DMS 273 treated with DMSO at 0.1 percent for 48 hours (cell line): ENCODE measurements around the gene TOMM40L.

Experiments used
- DNase-seq: peaks from one replicate; lab custom pipeline; 2025; lab: John Stamatoyannopoulos, UW

Gene TOMM40L

DNA sequence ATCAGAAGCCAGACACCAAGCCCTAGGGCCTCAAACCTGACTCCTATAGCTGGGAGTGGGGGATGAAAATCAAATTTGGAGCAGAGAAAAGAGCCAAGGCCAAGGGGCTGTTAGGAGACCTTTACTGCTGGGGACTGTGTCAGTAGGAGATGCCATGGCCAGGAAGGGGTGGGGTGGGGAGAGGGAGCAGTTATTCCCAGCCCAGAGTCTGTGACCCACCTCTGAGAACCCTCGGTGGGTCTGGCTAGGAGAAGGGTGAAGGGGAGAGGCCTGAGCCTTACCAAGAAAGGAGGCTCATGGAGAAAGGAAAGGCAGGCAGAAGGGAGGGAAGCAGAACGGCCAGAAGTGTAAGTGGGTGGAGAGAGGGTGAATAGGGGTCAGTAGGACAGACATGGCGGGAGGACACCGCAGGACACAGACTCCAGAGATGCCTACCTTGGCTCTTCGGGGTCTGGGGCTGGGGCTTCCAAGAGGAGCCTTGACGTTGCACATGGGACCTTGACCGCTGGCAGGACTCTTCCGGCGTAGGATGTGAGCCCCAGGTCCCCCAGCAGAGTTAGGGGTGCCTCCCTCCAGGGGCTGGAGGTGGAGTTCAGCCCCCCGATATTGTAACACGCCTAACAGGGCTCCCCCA is 28.2 kb upstream of the TOMM40L start:
- no peak for DNase-seq

DNA sequence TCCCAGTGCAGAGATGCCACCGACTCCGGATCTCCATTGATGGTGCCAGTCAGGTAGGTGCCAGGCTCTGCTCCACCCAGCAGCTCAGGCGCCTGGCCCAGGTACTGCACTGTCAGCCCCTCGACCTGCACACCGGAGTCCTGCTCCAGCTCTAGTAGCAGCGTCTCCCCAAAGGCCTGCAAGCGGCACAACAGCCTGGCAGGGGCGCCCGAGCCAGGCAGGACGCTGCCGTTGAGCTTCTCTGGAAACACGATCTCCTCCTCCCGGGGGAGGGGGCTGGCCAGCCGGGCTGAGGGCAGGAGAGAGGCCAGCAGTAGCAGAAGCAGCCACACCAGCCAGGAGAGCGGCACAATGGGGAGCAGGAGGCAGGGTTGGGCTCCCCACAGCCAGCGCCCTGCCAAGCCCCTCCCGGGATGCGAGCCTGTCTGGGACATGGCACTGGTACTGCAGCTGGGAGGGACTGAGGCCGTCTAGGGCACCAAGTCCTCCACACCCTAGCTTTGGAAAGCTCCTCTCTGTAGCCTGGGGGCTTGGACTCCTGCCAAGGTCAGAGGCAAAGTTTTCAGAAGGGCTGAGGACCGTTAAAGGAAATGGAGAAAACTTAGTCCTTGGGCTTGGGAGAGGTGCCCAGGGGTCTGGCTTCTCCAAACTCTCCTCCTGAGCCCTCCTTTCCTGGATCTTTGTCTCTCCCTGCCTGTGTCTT is 27.5 kb upstream of the TOMM40L start:
- peak; percentile 48 for DNase-seq

DNA sequence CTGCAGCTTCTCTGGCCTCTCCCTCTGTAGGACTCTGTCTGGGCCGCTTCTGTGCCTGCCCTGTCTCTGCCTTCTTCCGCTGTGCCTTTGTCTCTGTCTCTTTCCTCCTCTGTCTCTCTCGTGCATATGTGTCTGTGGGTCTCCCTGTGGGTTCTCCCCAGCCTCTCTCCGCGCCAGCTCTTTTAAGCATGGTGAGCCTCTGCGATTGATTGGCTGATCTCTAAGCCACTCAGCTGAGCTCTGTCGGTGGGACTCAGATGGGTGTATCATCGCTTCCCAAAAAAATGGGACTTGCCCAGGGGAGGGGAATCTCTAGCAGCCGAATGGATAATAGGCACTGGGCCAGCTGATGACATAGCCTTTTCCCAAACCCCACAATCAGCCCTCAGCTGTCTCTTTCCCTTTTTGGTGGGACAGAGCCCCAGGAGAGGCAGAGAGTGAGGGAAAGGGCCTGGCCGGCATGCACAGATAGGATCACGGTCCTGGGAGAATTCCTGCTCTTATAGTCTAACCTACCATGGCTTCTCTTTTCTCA is 26.9 kb upstream of the TOMM40L start, which contains the start of gene ADAMTS4:
TSS of gene ADAMTS4 (minus strand) at position 158 of the 535 bp plus-strand sequence. CDS start 427 bp downstream, outside the sequence.
- peak; percentile 19 for DNase-seq

DNA sequence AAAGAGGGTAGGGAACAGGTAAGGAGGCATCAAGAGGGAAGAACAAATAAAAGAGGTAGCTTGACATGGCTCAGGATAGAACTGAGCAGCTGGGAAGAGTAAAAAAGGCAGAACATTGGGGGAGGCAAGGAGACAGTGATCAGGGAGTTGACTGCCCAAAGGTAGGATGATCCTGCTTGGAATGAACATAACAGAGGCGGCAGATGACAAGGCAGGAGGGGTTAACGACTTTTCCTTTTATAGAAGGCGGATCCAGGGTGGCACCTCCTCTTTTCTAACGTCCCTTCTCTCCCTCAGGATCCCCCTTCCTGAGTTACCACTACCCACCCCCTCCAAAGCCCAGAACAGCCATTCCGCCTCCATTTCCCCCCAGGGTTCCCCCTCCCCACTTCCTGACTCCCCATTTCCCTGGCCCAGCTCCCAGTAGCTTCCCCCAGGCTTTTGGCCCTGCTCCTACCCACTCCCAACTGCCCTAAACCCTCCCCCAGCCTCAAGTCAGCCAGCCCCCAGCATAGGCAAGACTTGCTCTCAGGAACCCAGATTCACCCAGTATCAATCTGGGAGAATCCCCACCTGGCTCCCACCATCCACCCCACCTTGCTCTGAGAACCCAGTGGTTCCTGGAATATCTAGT is 26.2 kb upstream of the TOMM40L start:
- DNase-seq = no peak

DNA sequence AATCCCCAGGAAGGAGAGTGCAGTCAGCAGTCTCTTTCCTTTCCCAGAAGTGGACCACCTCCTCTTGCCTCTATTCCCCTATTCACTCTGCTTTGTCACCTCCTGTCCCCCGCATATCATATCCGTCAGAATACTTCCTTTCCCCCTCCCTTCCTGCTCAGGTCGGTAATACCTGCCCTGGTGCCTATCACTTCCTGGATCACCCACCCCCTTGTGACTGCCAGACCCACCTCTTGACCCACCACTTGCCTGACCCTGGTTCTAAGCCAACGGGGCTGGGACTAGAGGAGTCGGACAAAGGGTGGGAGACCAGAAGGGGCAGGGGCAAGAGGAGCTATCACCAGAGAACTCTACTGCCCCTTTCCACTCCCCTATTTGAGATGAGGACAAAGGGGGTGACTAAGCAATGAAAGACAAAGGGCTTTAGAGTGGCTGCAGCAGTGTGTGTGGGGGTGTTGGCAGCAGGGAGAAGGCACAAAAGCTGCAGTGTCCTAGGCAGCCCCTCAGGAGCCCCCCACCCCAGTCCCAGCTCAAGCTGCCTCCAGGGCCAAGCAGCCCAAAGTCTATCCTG is 25.4 kb upstream of the TOMM40L start:
- no peak for DNase-seq

DNA sequence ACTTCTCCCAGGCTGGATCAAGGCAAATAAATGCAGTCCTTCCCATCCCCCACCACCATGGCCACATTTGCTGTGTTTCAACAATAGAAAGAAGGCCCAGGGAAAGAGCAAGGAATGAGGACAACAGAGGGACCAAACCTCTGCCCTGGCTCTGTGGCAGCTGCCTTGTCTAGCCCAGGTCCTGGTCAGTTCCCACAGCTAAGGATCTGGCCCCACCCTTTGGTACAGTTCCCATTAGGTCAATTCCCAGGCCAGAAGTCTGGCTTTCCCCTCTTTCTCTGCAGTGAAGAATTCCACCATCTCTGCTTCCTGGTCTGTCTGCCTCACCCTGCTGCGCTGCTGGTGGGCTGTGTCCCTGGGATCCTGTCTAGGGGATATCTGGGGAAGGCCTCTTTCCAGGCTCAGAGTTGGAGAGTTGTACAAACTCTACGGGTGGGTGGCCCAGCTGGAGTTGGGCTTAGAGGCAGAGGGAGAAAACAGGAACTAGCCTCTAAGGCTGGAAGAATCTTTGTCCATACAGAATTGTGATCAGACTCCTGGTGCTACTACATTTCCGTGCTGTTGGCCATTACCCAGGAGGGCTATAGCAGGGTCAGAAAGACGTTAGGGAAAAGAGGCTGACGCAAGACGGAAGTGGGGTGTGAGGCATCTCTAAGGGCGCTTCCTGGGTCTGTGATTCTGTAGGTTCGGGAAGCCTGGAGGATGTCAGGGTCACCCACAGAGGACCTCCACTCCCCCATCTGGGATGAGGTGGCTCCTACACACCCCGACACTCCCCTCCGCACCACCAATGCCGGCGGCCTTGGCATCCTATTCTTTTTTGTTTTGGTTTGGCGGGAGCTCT is 24.6 kb upstream of the TOMM40L start:
- DNase-seq = no peak

DNA sequence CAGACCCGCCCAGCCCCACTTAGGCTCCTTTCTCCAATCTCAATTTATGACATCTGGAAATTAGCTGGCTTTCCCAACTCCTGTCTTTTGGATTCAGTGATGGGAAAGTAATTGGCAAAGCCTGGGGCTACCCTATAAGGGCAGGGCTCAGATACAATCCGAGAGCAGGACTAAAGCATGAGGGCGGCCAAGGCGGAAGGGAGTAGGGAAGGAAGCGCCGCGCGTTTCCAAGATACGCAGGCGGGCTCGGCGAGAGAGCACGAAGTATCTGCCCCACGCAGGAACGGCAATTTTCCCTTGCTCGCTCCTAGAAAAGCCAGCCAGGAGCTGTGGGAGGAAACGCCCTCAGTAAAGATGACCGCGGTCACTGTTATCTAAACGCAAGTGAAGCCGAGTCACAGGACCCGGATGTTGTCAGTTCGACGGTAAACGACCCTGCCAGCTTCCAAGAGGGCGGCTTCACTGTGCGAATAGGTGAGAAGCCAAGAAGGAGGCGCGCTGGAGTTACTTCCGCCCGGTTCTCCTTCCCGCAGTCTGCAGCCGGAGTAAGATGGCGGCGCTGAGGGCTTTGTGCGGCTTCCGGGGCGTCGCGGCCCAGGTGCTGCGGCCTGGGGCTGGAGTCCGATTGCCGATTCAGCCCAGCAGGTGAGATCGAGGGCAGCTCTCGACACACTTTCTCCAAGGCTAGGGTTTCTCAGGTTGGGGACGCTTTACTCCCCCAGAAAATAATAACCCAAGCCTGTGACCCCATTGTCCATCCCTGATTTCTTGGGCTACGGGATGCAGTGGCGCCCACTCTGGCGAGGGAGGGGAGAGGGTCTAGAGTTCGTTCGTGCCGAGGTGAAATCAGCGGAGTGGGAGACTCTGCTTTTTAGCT is 23.8 kb upstream of the TOMM40L start, which contains the start of gene NDUFS2:
TSS of gene NDUFS2 (plus strand) at position 532 of the 877 bp plus-strand sequence. CDS start at position 551, 19 bp downstream.
- peak; percentile 98 for DNase-seq

DNA sequence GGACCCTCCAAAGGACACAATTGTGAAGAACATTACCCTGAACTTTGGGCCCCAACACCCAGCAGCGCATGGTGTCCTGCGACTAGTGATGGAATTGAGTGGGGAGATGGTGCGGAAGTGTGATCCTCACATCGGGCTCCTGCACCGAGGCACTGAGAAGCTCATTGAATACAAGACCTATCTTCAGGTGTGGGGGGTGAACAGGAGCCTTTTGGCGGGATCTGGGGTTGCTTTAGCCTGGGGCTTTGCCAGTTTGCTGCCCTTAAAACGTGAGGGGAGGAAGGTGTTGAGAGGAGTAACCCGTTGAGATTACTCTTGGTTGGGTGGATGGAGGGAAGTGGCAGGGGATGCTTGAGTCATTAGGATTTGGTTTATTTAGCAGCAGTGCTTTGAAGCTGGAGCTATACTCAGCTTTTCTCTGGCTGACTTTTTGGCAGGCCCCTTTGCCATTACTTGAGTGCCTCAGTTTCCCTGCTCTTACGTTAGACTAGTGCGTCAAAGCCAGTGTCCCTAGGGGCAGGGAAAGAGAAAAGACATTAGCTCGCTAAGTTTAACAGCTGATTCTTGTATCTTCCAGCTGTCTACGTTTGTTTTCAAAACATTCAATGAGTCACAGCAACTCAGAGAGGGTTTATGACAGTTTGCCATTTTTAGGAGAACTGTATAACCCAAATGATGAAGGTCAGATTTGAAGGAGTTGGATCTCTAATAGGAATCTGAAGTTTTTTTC is 19.3 kb upstream of the TOMM40L start:
- no peak for DNase-seq

DNA sequence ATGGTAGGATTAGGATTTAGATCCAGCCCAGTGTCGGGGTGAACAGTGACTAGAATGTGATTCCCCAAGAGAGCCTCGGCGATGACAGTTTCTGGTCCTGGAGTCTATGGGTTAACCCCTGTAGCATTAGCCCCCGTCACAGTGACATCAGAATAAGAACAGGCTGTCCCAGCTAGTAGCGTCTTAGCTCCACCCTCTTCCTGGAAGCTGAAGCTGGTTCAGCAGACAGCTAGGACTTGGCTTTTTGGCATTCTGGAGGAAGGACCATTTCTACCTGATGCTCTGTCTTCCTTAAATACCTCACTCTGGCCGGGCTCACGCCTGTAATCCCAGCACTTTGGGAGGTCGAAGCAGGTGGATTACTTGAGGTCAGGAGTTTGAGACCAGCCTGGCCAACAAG is 18.7 kb upstream of the TOMM40L start:
- no peak for DNase-seq

DNA sequence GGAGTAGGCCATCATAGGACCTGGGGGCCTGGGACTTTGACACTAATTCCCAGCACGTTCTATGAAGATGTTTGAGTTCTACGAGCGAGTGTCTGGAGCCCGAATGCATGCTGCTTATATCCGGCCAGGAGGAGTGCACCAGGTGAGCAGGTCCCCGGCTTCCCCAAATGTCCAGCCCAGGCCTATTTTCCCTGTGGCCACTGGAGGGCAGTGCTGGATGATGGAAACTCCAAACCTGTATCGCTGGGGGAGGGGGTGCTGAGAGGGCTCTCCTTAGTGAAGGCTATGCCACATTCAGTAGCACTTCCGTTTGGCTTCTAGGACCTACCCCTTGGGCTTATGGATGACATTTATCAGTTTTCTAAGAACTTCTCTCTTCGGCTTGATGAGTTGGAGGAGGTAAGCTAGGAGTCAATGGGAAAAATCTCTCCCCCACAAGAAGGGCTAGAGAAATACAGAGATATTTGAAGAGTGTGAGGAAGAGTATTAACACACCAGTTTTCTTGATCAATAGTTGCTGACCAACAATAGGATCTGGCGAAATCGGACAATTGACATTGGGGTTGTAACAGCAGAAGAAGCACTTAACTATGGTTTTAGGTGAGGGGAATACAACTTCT is 16.0 kb upstream of the TOMM40L start:
- peak; percentile 14 for DNase-seq

DNA sequence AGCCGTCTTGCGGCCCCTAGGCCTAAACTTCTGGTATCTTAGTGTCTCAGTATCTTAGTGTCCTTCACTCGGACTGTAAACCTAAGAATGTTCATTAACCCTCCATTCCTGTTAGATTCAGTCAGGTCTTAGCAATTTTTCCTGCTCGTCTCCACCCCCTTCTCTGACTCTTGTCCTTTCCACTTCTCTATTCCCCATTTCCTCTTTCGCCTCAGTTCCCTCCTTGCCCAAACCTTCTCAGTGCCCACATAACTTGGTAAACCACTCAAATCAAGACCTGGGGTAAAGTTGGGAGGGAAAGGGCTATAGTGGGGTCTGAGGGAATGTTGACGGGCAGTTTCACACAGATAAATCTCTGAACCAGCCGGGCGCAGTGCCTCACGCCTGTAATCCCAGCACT is 11.5 kb upstream of the TOMM40L start:
- no peak for DNase-seq

DNA sequence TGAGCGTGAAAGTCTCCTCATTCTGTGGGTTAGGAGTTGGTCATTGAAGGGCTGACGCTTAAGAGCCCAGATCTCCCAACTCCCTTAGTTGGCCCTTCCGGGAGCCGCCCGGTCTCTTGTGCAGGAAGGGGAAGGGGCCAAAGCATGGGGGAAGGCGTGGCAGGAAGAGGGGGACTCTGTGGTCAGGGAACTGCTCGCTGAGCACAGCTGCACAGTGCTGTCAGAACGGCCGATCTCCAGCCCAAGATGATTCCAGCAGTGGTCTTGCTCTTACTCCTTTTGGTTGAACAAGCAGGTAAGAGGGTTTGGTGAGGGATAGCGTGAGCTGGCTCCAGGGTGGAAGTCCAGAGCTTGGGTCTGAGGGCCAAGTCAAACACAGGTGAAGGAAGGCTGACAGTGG is 10.8 kb upstream of the TOMM40L start, which contains the start of gene FCER1G:
TSS of gene FCER1G (plus strand) at position 220 of the 400 bp plus-strand sequence. CDS start at position 247, 27 bp downstream.
- no peak for DNase-seq

DNA sequence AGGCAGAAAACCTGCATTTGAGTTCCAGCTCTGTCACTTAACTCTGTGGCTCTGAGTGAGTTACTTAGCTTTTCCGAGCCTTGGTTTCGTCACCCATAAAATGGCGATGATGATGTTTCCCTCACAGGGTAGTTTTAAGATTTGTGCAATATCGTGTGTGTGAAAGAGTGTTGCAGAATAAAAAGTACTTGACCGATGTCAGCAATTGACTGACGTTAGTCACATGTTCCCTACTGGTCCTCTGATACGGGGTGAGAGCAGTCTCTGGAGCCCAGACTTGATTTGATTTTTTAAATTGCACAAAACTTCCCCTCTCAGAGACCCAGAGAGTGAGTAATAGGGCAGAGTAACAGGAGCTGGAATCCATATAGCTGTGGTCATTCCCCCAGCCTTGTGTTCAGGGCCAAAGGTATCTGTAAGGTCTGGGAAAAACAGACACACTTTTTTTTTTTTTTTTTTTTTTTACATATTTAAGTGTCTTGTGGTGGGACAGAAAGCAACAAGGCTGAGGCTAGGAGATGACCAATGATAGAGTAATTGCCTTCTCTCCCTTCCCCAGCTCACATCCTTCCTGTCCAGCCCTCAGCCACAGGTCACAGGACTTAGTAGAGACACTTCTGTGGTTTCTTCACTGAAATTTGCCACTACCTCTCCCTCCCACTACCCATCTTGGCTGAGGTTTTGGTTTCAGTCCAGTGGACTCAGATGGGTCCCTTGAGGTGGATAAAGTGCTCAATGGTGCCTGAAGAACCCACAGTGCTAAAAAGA is 8.7 kb upstream of the TOMM40L start:
- DNase-seq = no peak

DNA sequence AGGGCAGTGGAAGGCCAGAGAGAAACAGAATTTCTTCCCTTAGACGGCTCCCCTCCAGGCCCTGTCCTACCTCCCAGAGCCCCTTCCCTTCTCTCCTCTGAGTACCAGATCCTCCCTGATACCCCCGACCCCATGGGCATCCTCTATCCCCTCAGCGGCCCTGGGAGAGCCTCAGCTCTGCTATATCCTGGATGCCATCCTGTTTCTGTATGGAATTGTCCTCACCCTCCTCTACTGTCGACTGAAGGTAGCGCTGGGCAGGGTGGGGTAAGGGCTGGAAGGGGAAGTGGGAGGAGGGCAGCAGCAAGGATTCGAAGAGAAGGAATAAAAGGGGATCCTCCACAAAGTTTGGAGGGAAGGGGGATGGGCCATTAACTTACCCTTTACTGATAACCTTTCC is 8.0 kb upstream of the TOMM40L start:
- no peak for DNase-seq

DNA sequence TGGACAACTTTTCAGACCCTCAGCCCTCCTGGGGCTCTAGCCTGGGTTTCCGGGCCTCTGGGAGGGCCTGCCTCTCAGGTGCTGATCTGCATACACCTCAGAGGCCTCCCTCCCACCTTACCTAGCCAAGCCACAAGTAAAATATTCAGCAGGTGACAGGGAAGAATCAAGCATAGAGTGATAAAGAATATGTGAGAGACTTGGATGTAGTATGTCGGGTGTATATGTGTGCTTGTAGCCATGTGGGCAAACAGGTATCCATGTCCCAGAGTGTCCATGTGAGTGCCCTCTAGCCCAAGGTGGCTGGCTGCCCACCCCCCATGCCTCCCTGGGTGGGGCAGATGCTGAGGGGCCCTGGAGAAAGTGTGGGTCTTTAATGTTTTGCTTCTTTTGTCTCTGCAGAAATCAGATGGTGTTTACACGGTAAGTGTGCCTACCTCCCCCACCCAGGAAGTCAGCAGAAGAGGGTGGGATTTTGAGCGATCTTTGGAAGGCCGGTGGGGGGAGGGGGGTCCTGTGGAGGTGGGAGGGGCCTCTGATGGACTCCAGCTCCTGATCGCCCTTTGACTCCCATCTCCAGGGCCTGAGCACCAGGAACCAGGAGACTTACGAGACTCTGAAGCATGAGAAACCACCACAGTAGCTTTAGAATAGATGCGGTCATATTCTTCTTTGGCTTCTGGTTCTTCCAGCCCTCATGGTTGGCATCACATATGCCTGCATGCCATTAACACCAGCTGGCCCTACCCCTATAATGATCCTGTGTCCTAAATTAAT is 7.4 kb upstream of the TOMM40L start:
- DNase-seq = no peak

DNA sequence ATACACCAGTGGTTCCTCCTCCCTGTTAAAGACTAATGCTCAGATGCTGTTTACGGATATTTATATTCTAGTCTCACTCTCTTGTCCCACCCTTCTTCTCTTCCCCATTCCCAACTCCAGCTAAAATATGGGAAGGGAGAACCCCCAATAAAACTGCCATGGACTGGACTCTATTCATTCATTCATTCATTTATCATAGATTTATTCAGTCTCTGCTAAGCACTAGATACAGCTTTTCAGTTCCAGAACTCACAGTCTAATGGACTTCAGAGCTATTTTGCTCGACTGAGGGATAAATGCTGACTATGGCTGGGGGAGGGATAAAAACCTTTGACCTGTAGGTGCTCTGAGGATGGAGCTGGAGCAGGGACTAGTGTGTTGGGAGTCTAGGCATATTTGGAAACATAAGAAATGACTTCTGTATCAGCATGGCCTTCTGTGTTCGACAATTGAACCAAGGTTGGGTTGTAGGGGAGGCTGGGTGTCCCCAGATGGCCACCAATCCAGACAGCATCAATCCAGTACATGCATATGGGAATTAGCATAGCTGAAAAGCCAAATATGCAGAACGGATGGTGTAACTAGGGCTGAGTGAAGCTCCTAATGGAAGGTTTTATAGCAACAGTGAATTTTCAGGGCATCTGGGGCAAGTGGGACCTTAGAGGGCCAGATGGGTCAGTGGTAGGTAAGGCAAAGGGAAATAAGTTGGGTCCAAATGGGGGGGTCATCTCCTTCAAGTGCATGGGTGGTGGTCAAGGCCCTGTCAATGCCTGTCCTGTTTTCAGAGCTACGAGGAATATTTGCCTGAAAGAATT is 6.6 kb upstream of the TOMM40L start:
- no peak for DNase-seq

DNA sequence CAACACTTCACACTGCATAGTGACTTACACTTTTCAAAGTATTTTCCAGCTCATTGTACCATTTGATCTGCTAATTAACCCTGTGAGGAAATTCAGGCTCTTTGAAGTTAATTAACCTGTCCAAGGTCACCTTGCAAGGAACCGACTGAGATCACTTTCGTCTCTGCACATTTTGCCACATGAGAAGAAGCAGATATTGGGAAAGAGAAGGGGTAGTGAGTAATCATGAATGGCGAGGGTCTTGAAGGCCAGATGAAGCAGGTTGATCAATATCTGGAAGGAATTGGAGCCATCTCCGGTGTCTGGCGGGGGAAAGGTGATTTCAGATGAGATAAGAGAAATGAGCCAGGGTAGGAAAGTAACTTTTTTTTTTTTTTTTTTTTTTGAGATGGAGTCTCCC is 5.9 kb upstream of the TOMM40L start:
- no peak for DNase-seq
